Hepatocyte (in vitro differentiated cells): ENCODE measurements around the gene AOAH.

ENCODE experiments used
- CTCF ChIP-seq: fragments of 200-600 bp; sonication (generic); IDR thresholded peaks from 2 replicates; pipeline ENCODE4 v1.5.1; 2016; ENCODE audit warnings: antibody characterized with exemption, mild to moderate bottlenecking; ENCODE audit not compliant: poor library complexity
- EZH2 ChIP-seq: fragments of 200-600 bp; sonication (generic); IDR thresholded peaks from 2 replicates; pipeline ENCODE4 v1.6.1; 2016; ENCODE audit warnings: antibody characterized with exemption, mild to moderate bottlenecking, borderline replicate concordance
- EZH2phosphoT487 ChIP-seq: fragments of 200-600 bp; sonication (generic); IDR thresholded peaks from one replicate; pipeline ENCODE4 v1.6.1; 2018; ENCODE audit warnings: antibody characterized with exemption, mild to moderate bottlenecking, low read depth, moderate library complexity; ENCODE audit not compliant: unreplicated experiment, severe bottlenecking

GRCh38 chr7:36639826-36640225 lies 84.5 kb downstream of the AOAH start:
- TF ChIP-seq CTCF (no peak), EZH2 (no peak), EZH2phosphoT487 (no peak)
